ENCODE results near the gene MAP10.
A peak's percentile ranks its signal among the peaks of the same experiment; 100 is the strongest.

MAP10 gene

DNA sequence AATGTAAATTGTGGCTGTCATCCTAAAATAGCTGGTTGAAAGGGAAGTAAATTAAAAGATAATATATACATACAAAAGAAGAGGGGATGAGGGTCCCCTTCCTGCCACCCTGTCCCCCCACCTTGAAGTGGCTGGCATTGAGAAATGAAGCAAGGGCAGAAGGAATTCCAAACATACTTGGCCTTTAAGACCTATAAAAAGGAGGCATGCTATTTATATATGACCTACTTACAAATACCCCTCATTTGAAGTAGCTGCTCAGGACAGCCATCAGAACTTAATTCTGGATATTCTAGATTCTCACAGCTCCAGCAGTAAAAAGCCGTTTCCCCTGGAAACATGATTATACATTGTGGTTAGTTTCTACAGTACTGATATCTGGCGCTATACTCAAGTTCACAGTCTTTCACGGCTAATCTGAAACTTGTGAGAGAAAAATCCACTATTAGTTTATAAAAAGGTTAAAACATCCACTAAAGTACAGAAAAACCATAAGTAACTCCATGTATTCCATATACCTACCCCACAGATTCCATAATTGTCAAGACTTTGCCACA, 9.6 kb upstream of the MAP10 start:
- Histone ChIP-seq H3K4me1 (ENCODE audit: control insufficient read depth in 1 of 2, insufficient read depth in 2 of 2, low read length in 2 of 2) (peaks cover 0 to 4% of the 10 kb centered on the region in 2 donors), H3K9me3 (ENCODE audit: control insufficient read depth in 1 of 2, low read length in 2 of 2) (no peaks in the 10 kb centered on the region), H3K4me3 (ENCODE audit: low read depth in 1 of 2, low read length in 2 of 2) (no peak overlapping the region), H3K27ac (ENCODE audit: low read depth, low read length) (no peak overlapping the region), H3K36me3 (ENCODE audit: control insufficient read depth in 1 of 2, insufficient read depth in 2 of 2, low read length in 2 of 2) (no peaks in the 10 kb centered on the region), H3K27me3 (ENCODE audit: control insufficient read depth in 1 of 2, insufficient read depth in 2 of 2, low read length in 2 of 2) (no peaks in the 10 kb centered on the region), H3K9ac (ENCODE audit: low read depth in 1 of 2, low read length in 2 of 2) (no peak overlapping the region)

DNA sequence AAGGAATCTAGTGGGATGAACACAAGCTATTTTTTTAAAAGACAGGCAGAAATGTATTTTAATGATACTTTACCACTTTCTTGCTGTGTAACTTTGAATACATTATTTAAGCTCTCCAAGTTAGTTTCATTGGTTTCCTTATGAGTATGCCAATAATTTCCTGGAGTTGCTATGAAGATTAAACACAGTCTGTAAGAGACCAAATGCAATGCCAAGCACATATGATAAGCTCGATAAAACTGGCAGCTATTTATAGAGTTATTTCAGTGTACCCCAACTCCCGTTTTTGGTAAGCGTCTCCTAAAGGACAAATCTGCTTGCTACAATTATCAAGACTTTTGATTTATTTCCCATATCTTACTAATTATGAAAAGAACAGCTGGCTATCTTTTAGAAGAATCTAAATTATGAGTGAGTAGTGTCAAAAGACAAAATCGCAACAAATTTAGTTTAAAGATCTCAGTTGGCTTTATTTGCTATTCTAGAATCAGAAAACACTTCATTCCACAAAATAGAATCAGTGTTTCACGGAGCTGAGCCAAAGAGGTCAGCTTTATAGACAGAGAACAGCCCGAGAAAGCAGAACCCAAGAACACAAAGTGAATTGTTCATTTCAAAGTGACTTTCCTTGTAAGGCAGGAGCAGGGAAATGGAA, 7.2 kb upstream of the MAP10 start:
- H3K9me3 ChIP-seq (ENCODE audit: control insufficient read depth in 1 of 2, low read length in 2 of 2): no peaks in the 10 kb centered on the region
- no peak overlapping the region for H3K27ac ChIP-seq (ENCODE audit: low read depth, low read length)
- no peak overlapping the region for H3K4me3 ChIP-seq (ENCODE audit: low read depth in 1 of 2, low read length in 2 of 2)
- H3K9ac ChIP-seq (ENCODE audit: low read depth in 1 of 2, low read length in 2 of 2): no peak overlapping the region
- H3K36me3 ChIP-seq (ENCODE audit: control insufficient read depth in 1 of 2, insufficient read depth in 2 of 2, low read length in 2 of 2): no peaks in the 10 kb centered on the region
- peaks cover 0 to 4% of the 10 kb centered on the region in 2 donors for H3K4me1 ChIP-seq (ENCODE audit: control insufficient read depth in 1 of 2, insufficient read depth in 2 of 2, low read length in 2 of 2)
- no peaks in the 10 kb centered on the region for H3K27me3 ChIP-seq (ENCODE audit: control insufficient read depth in 1 of 2, insufficient read depth in 2 of 2, low read length in 2 of 2)

DNA sequence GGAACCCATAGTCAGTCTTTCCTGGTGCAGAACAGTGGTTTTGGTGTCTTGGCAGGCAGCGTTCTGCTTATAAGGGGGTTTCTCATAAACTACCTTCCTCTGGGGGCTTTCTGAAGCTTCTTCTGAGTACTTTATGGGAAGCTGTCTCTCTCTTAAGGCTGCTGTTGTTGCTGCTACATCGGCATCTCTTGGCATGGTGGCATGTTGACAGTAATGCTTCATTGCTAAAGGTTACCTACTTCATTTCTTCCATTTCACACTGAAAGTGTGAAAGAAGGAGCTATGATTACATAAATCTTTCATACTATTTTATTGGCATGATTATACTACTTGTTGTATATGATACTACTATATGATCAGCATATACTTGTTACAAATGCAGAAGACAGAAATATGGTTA, 6.3 kb upstream of the MAP10 start:
- no peaks in the 10 kb centered on the region for H3K27me3 ChIP-seq (ENCODE audit: control insufficient read depth in 1 of 2, insufficient read depth in 2 of 2, low read length in 2 of 2)
- H3K4me1 ChIP-seq (ENCODE audit: control insufficient read depth in 1 of 2, insufficient read depth in 2 of 2, low read length in 2 of 2): peaks cover 0 to 2% of the 10 kb centered on the region in 2 donors
- no peaks in the 10 kb centered on the region for H3K9me3 ChIP-seq (ENCODE audit: control insufficient read depth in 1 of 2, low read length in 2 of 2)
- no peak overlapping the region for H3K27ac ChIP-seq (ENCODE audit: low read depth, low read length)
- no peaks in the 10 kb centered on the region for H3K36me3 ChIP-seq (ENCODE audit: control insufficient read depth in 1 of 2, insufficient read depth in 2 of 2, low read length in 2 of 2)
- no peak overlapping the region for H3K9ac ChIP-seq (ENCODE audit: low read depth in 1 of 2, low read length in 2 of 2)
- no peak overlapping the region for H3K4me3 ChIP-seq (ENCODE audit: low read depth in 1 of 2, low read length in 2 of 2)

DNA sequence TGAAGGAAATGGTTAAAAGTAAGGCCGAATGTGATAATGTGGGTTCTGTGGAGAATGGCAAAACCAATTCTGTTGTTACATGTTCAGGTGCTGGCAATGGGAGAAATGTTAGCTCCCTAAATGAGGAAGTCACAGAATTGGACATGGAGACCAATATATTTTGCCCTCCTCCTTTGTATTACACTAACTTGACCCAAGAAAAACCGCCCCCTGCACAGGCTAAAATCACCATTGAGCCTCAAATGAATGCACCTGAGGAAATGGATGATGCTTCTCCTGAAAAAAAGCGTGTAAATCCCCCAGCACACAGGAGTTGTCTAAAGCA, 932 bp downstream of the MAP10 start:
- Histone ChIP-seq H3K27ac (ENCODE audit: low read depth, low read length) (no peak overlapping the region), H3K4me1 (ENCODE audit: control insufficient read depth in 1 of 2, insufficient read depth in 2 of 2, low read length in 2 of 2) (peaks cover 8 to 23% of the 10 kb centered on the region in 2 donors), H3K9ac (ENCODE audit: low read depth in 1 of 2, low read length in 2 of 2) (peak overlapping the region; percentile 67 to 80), H3K4me3 (ENCODE audit: low read depth in 1 of 2, low read length in 2 of 2) (peak overlapping the region; percentile 83 to 85), H3K27me3 (ENCODE audit: control insufficient read depth in 1 of 2, insufficient read depth in 2 of 2, low read length in 2 of 2) (no peaks in the 10 kb centered on the region), H3K36me3 (ENCODE audit: control insufficient read depth in 1 of 2, insufficient read depth in 2 of 2, low read length in 2 of 2) (no peaks in the 10 kb centered on the region), H3K9me3 (ENCODE audit: control insufficient read depth in 1 of 2, low read length in 2 of 2) (no peaks in the 10 kb centered on the region)

GRCh38 chr1:232810856-232811255, 5.6 kb downstream of the MAP10 start:
- H3K4me3 ChIP-seq (ENCODE audit: low read depth in 1 of 2, low read length in 2 of 2): no peak overlapping the region
- H3K27me3 ChIP-seq (ENCODE audit: control insufficient read depth in 1 of 2, insufficient read depth in 2 of 2, low read length in 2 of 2): no peaks in the 10 kb centered on the region
- peaks cover 0 to 14% of the 10 kb centered on the region in 2 donors for H3K4me1 ChIP-seq (ENCODE audit: control insufficient read depth in 1 of 2, insufficient read depth in 2 of 2, low read length in 2 of 2)
- H3K9me3 ChIP-seq (ENCODE audit: control insufficient read depth in 1 of 2, low read length in 2 of 2): no peaks in the 10 kb centered on the region
- no peak overlapping the region for H3K9ac ChIP-seq (ENCODE audit: low read depth in 1 of 2, low read length in 2 of 2)
- H3K27ac ChIP-seq (ENCODE audit: low read depth, low read length): no peak overlapping the region
- no peaks in the 10 kb centered on the region for H3K36me3 ChIP-seq (ENCODE audit: control insufficient read depth in 1 of 2, insufficient read depth in 2 of 2, low read length in 2 of 2)

GRCh38 chr1:232812560-232812959, 7.3 kb downstream of the MAP10 start:
- Histone ChIP-seq H3K9ac (ENCODE audit: low read depth in 1 of 2, low read length in 2 of 2) (no peak overlapping the region), H3K27ac (ENCODE audit: low read depth, low read length) (no peak overlapping the region), H3K4me3 (ENCODE audit: low read depth in 1 of 2, low read length in 2 of 2) (no peak overlapping the region), H3K9me3 (ENCODE audit: control insufficient read depth in 1 of 2, low read length in 2 of 2) (no peaks in the 10 kb centered on the region), H3K4me1 (ENCODE audit: control insufficient read depth in 1 of 2, insufficient read depth in 2 of 2, low read length in 2 of 2) (peaks cover 0 to 6% of the 10 kb centered on the region in 2 donors), H3K27me3 (ENCODE audit: control insufficient read depth in 1 of 2, insufficient read depth in 2 of 2, low read length in 2 of 2) (no peaks in the 10 kb centered on the region), H3K36me3 (ENCODE audit: control insufficient read depth in 1 of 2, insufficient read depth in 2 of 2, low read length in 2 of 2) (no peaks in the 10 kb centered on the region)

GRCh38 chr1:232813097-232813496, 7.9 kb downstream of the MAP10 start:
- Histone ChIP-seq H3K4me3 (ENCODE audit: low read depth in 1 of 2, low read length in 2 of 2) (no peak overlapping the region), H3K27me3 (ENCODE audit: control insufficient read depth in 1 of 2, insufficient read depth in 2 of 2, low read length in 2 of 2) (no peaks in the 10 kb centered on the region), H3K9ac (ENCODE audit: low read depth in 1 of 2, low read length in 2 of 2) (no peak overlapping the region), H3K9me3 (ENCODE audit: control insufficient read depth in 1 of 2, low read length in 2 of 2) (no peaks in the 10 kb centered on the region), H3K27ac (ENCODE audit: low read depth, low read length) (no peak overlapping the region), H3K36me3 (ENCODE audit: control insufficient read depth in 1 of 2, insufficient read depth in 2 of 2, low read length in 2 of 2) (no peaks in the 10 kb centered on the region), H3K4me1 (ENCODE audit: control insufficient read depth in 1 of 2, insufficient read depth in 2 of 2, low read length in 2 of 2) (peaks cover 0 to 6% of the 10 kb centered on the region in 2 donors)

GRCh38 chr1:232813760-232814159, 8.5 kb downstream of the MAP10 start:
- H3K27me3 ChIP-seq (ENCODE audit: control insufficient read depth in 1 of 2, insufficient read depth in 2 of 2, low read length in 2 of 2): no peaks in the 10 kb centered on the region
- no peak overlapping the region for H3K4me3 ChIP-seq (ENCODE audit: low read depth in 1 of 2, low read length in 2 of 2)
- no peaks in the 10 kb centered on the region for H3K9me3 ChIP-seq (ENCODE audit: control insufficient read depth in 1 of 2, low read length in 2 of 2)
- no peak overlapping the region for H3K9ac ChIP-seq (ENCODE audit: low read depth in 1 of 2, low read length in 2 of 2)
- no peak overlapping the region for H3K27ac ChIP-seq (ENCODE audit: low read depth, low read length)
- no peaks in the 10 kb centered on the region for H3K36me3 ChIP-seq (ENCODE audit: control insufficient read depth in 1 of 2, insufficient read depth in 2 of 2, low read length in 2 of 2)
- H3K4me1 ChIP-seq (ENCODE audit: control insufficient read depth in 1 of 2, insufficient read depth in 2 of 2, low read length in 2 of 2): peaks cover 0 to 2% of the 10 kb centered on the region in 2 donors

GRCh38 chr1:232816324-232816723, 11.1 kb downstream of the MAP10 start:
- Histone ChIP-seq H3K36me3 (ENCODE audit: control insufficient read depth in 1 of 2, insufficient read depth in 2 of 2, low read length in 2 of 2) (no peaks in the 10 kb centered on the region), H3K4me3 (ENCODE audit: low read depth in 1 of 2, low read length in 2 of 2) (no peak overlapping the region), H3K9ac (ENCODE audit: low read depth in 1 of 2, low read length in 2 of 2) (no peak overlapping the region), H3K27me3 (ENCODE audit: control insufficient read depth in 1 of 2, insufficient read depth in 2 of 2, low read length in 2 of 2) (no peaks in the 10 kb centered on the region), H3K9me3 (ENCODE audit: control insufficient read depth in 1 of 2, low read length in 2 of 2) (no peaks in the 10 kb centered on the region), H3K4me1 (ENCODE audit: control insufficient read depth in 1 of 2, insufficient read depth in 2 of 2, low read length in 2 of 2) (no peaks in the 10 kb centered on the region), H3K27ac (ENCODE audit: low read depth, low read length) (no peak overlapping the region)

DNA sequence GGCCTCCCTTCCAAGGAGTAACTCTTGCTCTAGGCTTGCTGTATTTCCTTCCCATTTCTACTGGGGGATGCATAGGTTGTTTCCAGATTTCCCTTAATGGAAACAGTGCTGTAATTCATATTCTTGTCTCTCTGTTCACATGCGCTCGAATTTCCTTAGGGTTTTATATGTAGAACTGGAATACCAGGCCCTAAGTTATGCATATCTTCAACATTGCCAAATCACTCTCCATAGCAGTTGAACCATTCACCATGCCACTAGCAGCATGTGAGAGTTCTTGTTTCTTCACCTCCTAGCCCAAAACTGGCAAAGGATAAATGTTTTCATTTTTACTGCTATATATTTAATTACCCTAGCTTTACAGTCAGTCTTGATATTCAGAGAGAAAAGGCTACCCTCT, 12.8 kb downstream of the MAP10 start:
- no peak overlapping the region for H3K27ac ChIP-seq (ENCODE audit: low read depth, low read length)

More for the DNA sequence above, 12.8 kb downstream of the MAP10 start:
- no peak overlapping the region for H3K9ac ChIP-seq (ENCODE audit: low read depth in 1 of 2, low read length in 2 of 2)
- H3K4me1 ChIP-seq (ENCODE audit: control insufficient read depth in 1 of 2, insufficient read depth in 2 of 2, low read length in 2 of 2): no peaks in the 10 kb centered on the region
- H3K36me3 ChIP-seq (ENCODE audit: control insufficient read depth in 1 of 2, insufficient read depth in 2 of 2, low read length in 2 of 2): no peaks in the 10 kb centered on the region
- no peak overlapping the region for H3K4me3 ChIP-seq (ENCODE audit: low read depth in 1 of 2, low read length in 2 of 2)
- no peaks in the 10 kb centered on the region for H3K27me3 ChIP-seq (ENCODE audit: control insufficient read depth in 1 of 2, insufficient read depth in 2 of 2, low read length in 2 of 2)
- no peaks in the 10 kb centered on the region for H3K9me3 ChIP-seq (ENCODE audit: control insufficient read depth in 1 of 2, low read length in 2 of 2)
